Measurements from ENCODE around the gene LBR.

- TF ChIP-seq CTCF (IDR thresholded peaks at IDR 0.05) (no peak), POLR2A (IDR thresholded peaks at IDR 0.05) (no peak)
These were observed 65.0 kb downstream of the LBR start for GRCh38 chr1:225362805-225363204.
